Right lobe of liver (tissue), 4 donors: ENCODE results near the gene GPR151.

Experiments
- CTCF ChIP-seq, 4 donors: fragments of 200-600 bp in 3 of 4; fragments of 450-650 bp in 1 of 4; IDR thresholded peaks; one replicate each; pipeline versions ENCODE4 v1.5.1 to v1.8.0; 2016 to 2022; ENCODE audit warnings: antibody characterized with exemption in 4 of 4, mild to moderate bottlenecking in 2 of 4
- POLR2A ChIP-seq: fragments of 450-650 bp; IDR thresholded peaks from one replicate; pipeline ENCODE4 v1.6.1; 2017; ENCODE audit warnings: antibody characterized with exemption, mild to moderate bottlenecking
- donor health status: DM: no; HTN: no; CAD: no.
- donor health status: DM: no; HTN: no; CAD: no.
- donor health status: DM: no; HTN: yes; CAD: no.

GRCh38 chr5:146484714-146485391 is 31.1 kb downstream of the GPR151 start:
- TF ChIP-seq CTCF (IDR thresholded peaks at IDR 0.05), result no peak
- TF ChIP-seq POLR2A, result no peak
